Natural killer cell treated with Interleukin-12 subunit alpha and Interleukin-12 subunit beta and Interleukin-15 and Interleukin-18, amount 100 ng/mL, for 72 hours (primary cell): ENCODE data around the gene IGLL5. TPM values are rescaled to one million over a fixed set of nuclear protein-coding genes. Genes with fewer than 3 reads are reported as not detected.

Source experiments
- ATAC-seq, 2 donors: fragments of 150-1000 bp; cut with Tn5 transposase in 1 of 2; sonication (Bioruptor Pico), chemical (Tn5 transposase) in 1 of 2; 2 replicates each; pipeline ENCODE4 v1.10.0; 2021
- DNase-seq: peaks from one replicate; pipeline ENCODE4 v3.0.0; 2022; ENCODE audit warnings: low spot score
- H3K27ac Mint-ChIP-seq, 2 donors: 1 replicate in 1 of 2; 2 replicates in 1 of 2; pipeline ENCODE4 v1.8.0; 2022; ENCODE audit warnings: mixed read lengths in 2 of 2, mild to moderate bottlenecking in 1 of 2, moderate library complexity in 1 of 2
- H3K27me3 Mint-ChIP-seq, 2 donors: 1 replicate in 1 of 2; 2 replicates in 1 of 2; pipeline ENCODE4 v1.8.0; 2022; ENCODE audit warnings: mixed read lengths in 2 of 2
- H3K36me3 Mint-ChIP-seq: one replicate; pipeline ENCODE4 v1.8.0; 2022; ENCODE audit warnings: mixed read lengths
- H3K4me1 Mint-ChIP-seq, 2 donors: 1 replicate in 1 of 2; 2 replicates in 1 of 2; pipeline ENCODE4 v1.8.0; 2022; ENCODE audit warnings: low read depth in 2 of 2, mixed read lengths in 2 of 2, mild to moderate bottlenecking in 1 of 2
- H3K4me3 Mint-ChIP-seq: one replicate; pipeline ENCODE4 v1.8.0; 2022; ENCODE audit warnings: mixed read lengths
- H3K9me3 Mint-ChIP-seq: 2 replicates; pipeline ENCODE4 v1.8.0; 2022; ENCODE audit warnings: mixed read lengths
- total RNA-seq, 2 donors: library from RNA; stranded (reverse); gene quantifications; one replicate each; pipeline ENCODE4 v1.2.3, GENCODE V29; 2022

IGLL5 gene
- total RNA-seq, 2 donors from 2014 or later: 5.4 TPM; not detected in 1

DNA sequence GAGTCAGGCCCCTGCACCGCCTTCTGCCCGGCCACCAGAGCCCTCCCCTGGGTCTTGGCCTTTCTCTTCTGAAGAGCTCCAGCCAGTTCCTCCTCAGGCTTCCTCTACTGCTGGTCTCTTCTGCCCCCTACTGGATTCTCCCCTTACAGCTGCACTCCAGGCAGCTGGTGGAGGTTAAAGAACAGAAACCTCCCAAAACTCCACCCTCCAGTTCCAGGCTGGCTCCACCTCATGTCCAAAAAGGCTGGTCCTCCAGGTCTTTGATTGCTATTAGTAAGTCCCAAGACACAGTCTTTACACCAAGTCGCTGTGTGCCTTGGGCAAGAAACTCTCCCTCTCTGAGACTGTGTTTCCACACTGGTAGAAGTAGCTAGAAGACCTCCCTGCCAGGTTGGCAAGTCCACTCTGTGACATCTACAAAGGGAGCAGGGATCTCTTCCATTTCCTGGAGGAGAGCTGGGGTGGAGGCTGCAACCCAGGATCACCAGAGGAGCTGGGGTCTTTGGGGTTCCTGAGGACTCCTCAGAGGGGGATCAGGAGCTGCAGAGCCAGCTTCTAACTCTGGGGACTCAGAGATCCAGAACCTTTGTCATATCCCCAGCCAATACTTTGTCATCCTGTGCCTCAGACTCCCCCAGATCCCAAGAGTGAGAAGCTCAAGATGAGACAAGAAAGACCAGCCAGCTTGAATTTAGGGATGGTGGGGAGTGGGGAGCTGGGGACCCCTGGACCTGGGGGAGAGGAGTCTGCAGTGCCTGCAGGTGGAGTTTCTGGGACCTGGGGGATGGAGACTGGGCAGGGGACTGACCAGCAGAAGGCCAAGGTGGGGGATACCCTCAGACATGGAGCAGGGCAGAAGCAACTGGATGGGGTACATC is 3.4 kb upstream of the IGLL5 start:
- ATAC-seq (peak; percentile 64 to 79), DNase-seq (peak; percentile 84)
- Mint-ChIP-seq H3K4me1 (peaks cover 16 to 24% of the 10 kb centered on the region in 2 donors), H3K4me3 (peak overlapping the region; percentile 15), H3K27ac (peak overlapping the region in 1 of 2 donors; percentile 25), H3K36me3 (no peaks in the 10 kb centered on the region), H3K9me3 (no peaks in the 10 kb centered on the region), H3K27me3 (peaks cover 6 to 10% of the 10 kb centered on the region in 2 donors)

DNA sequence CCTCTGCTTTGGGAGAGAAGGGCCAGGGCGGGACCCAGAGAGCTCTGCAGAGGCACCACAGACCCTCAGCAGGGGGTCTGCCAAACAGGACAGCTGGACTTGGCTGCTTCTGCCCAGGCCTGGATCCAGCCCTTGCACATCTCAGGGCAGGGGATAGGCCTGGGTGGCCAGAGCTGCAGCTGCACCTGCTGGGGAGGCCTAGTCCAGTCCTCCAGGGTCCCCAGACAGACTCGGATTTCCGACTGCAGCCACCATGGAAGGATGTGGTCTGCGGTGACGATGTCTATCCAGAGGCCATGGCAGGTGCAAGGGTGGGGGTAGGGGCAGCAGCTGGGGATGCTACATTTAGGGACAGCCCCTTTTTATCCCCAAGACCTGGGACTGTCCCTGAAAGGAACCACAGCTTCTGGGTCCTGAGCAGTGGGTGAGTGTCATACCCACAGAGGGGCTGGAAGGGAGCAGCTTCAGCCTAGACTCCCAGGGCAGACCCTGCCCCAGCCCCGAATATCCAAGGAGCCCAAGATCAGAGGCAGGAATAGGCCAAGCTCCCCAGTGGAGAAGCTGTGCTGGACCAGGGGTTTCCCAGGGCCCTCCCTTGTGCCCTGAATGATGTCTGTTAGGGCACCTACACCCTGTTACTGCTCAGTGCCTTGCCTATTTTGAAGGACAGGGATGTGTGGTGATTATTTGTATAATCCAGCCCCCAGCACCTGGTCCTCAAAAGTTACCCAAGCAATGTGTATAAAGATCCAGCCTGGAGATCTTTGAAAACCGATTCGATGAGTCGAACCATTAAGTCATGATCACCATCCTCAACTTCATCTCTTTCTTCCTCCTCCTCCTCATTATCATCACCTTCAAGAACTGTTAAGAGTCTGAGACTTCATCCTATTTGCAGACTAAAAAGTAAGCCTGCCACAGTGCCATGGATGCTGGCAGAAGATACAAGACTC is 2.5 kb upstream of the IGLL5 start:
- H3K27ac Mint-ChIP-seq: no peak overlapping the region

DNA sequence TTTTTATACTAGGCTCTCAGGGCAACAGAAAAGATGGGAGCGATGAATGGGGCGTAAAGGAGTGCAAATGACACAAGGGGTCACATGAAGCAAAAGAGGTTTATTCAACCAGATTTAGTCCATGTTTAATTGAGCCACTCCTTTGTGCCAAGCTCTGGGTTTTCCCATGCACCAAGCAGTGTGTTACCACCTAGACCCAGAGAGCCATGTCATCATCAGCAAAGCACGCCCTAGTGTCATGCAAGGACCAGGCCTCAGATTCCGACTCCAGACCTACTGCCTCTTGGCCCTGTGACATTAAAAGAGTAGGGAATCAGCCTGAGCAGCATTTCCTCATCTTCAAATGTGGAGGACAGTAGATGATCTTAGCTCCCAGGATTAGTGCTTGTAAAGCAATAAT is 1.1 kb upstream of the IGLL5 start:
- no peaks in the 10 kb centered on the region for H3K36me3 Mint-ChIP-seq
- H3K4me3 Mint-ChIP-seq: no peak overlapping the region
- peaks cover 14 to 15% of the 10 kb centered on the region in 2 donors for H3K27me3 Mint-ChIP-seq
- no peaks in the 10 kb centered on the region for H3K9me3 Mint-ChIP-seq
- DNase-seq: no peak
- no peak overlapping the region for H3K27ac Mint-ChIP-seq
- peaks cover 13 to 19% of the 10 kb centered on the region in 2 donors for H3K4me1 Mint-ChIP-seq
- no peak for ATAC-seq

More for the DNA sequence above, 2.5 kb upstream of the IGLL5 start:
- H3K4me1 Mint-ChIP-seq: peaks cover 13 to 19% of the 10 kb centered on the region in 2 donors
- DNase-seq (peak; percentile 85), ATAC-seq (peak; percentile 88)
- no peaks in the 10 kb centered on the region for H3K9me3 Mint-ChIP-seq
- H3K4me3 Mint-ChIP-seq: no peak overlapping the region
- peaks cover 7 to 10% of the 10 kb centered on the region in 2 donors for H3K27me3 Mint-ChIP-seq
- H3K36me3 Mint-ChIP-seq: no peaks in the 10 kb centered on the region

DNA sequence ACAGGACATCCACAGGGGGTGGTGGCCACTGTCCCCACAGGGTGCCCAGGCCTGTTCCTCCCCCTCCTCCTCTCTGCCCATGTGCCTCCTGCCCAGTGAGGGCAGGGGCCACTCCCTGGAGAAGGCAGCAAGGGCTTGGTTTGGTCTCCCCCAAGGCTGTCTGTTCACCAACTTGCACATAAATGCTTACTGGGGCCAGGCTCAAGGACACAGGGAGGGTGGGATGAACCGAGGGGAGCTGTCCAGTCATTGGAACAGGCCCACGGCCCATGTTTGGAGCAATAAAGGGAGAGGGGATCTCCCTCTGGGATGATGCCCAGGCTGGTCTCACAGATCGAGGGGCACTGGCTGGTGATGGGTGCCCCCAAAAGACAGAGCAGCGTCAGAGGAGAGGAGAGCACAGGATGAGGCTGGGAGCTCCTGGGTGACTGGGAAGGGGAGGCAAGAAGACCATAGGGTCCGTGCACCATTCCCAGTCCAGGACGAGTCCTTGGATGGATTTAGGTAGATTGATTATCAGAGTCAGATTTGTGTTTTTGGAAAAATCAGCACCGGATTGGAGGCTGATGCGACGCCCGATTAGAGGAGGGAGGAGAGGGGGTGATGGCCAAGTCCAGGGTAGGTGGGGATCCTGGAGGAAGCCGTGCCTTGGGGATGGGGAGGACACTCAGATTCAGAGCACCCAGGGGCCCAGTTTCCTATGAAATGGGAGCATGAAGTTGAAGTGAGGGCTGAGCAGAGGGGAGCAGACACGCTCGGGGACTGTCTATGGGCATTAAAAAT is 1.1 kb downstream of the IGLL5 start:
- no peak for DNase-seq
- H3K9me3 Mint-ChIP-seq: no peaks in the 10 kb centered on the region
- H3K4me1 Mint-ChIP-seq: peaks cover 13% of the 10 kb centered on the region in 2 donors
- no peaks in the 10 kb centered on the region for H3K36me3 Mint-ChIP-seq
- peaks cover 20 to 32% of the 10 kb centered on the region in 2 donors for H3K27me3 Mint-ChIP-seq
- no peak overlapping the region for H3K27ac Mint-ChIP-seq
- no peak for ATAC-seq
- no peak overlapping the region for H3K4me3 Mint-ChIP-seq

DNA sequence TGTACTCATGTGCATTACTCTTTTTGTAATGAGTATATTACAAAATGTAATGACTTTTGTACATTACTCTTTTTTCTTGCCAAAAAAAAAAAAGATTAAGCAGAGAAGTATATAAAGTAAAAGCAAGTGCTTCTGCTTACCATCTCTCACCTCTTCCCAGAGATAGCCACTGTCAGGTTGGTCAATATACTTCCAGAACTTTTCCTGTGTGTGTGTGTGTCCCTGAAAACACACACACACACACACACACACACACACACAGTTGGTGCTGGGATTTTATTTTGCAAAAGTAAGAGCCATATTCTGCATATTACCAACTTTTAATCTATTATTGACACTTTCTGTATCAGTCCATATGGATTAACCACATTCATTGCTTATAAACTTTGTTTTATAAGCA is 2.5 kb downstream of the IGLL5 start:
- no peak for ATAC-seq
- Mint-ChIP-seq H3K4me1 (peaks cover 4 to 7% of the 10 kb centered on the region in 2 donors), H3K36me3 (no peaks in the 10 kb centered on the region), H3K27me3 (peaks cover 20 to 32% of the 10 kb centered on the region in 2 donors), H3K27ac (no peak overlapping the region), H3K9me3 (no peaks in the 10 kb centered on the region), H3K4me3 (no peak overlapping the region)
- DNase-seq: no peak

DNA sequence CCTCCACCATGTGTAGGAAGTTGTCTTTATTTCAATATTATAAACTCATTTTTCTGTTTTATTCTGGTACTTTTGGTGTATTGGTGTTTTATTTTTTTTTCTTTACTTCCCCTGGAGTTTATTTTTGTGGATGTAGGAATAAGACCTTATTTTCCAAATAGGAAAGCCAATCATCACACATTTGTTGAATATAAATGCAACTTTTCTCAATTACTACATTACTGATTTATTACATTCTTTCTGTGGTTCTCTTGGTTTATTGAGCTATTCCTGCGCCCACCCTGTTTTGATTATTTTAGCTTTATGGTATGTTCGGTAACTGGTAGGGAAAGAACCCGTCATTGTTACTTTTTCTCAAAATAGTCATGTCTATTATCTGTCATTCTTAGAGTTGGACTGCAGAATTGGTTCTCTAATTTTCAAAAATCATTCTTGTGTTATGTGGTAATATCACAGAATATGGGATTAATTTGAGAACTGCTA is 3.6 kb downstream of the IGLL5 start:
- Mint-ChIP-seq H3K27ac (no peak overlapping the region), H3K9me3 (no peaks in the 10 kb centered on the region), H3K36me3 (no peaks in the 10 kb centered on the region), H3K27me3 (peaks cover 20 to 39% of the 10 kb centered on the region in 2 donors), H3K4me3 (no peak overlapping the region), H3K4me1 (no peaks in the 10 kb centered on the region)
- ATAC-seq (no peak), DNase-seq (no peak)

DNA sequence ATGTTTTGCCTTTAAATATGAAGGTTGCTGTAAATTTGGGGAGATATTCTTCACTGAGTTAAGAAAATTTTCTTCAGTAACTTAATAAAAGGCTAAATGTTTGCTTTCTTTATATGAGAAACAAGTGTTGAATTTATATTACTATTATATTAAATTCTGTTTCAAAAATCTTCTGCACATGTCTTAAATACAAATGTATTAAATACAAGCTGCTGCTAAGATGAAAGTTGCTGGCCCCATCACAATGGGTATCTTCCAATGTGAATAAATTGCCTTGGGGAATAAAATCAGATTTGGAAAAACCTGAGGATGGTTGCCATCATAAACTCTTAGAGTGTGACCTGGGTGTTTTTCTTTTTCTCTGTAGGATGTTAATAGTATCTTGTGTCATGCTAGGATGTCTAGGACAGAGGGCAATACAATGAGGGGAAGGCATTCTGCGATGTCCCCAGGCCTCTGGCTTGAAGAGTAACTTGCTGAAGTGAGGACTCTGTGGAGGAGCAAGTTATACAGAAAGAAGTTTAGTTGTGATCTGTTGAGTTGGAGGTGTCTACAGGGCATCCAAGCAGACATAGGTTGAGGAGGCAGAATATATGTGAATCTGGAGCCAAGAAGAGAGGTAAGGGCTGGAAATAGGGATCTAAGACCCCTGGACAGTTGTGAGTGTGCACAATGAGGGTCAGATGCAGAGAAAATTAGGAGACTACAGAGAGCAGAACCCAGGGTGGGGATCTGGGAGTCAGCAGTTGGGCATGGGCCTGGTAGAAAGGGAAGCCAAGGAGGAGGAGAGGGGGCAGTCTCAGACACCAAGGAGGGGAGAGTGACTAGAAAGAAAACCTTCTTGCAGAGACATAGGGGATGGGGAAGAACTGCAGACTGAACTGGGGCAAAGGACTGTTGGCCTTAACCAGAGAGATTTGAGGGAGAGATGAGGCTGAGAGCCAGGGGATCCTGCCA is 4.8 kb downstream of the IGLL5 start:
- H3K9me3 Mint-ChIP-seq: no peaks in the 10 kb centered on the region
- H3K4me1 Mint-ChIP-seq: no peaks in the 10 kb centered on the region
- no peaks in the 10 kb centered on the region for H3K36me3 Mint-ChIP-seq
- no peak for DNase-seq
- H3K27ac Mint-ChIP-seq: no peak overlapping the region
- H3K27me3 Mint-ChIP-seq: peaks cover 20 to 40% of the 10 kb centered on the region in 2 donors
- H3K4me3 Mint-ChIP-seq: no peak overlapping the region
- ATAC-seq: no peak

DNA sequence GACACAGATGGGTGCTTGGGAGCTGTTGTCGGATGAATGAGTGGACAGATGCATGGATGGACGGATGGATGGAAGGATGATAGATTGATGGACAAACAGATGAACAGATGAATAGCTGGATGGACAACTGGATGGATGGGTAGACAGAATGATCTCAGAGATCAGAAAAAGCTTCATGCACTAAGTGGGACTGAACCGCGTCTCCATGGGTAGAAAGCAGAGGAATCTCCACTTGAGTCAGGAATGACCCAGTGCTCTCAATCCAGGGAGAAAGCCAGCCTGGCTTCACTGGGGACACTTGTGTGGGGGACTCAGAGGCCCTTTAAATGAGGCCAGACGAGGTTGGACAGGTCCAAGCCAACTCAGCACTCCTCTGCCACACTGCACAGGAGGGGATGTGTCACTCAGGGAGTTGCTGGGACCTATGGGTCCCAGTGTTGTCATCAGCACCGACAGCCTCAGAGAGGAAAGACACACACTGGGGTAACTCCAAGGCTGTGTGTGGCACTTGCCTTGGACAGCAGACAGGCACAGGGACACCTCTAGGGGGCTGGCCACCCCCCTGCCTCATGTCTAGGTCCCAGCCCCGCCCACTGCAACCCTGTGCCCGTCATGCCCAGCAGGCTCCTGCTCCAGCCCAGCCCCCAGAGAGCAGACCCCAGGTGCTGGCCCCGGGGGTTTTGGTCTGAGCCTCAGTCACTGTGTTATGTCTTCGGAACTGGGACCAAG is 5.6 kb downstream of the IGLL5 start:
- peak; percentile 24 to 30 for ATAC-seq
- Mint-ChIP-seq H3K9me3 (no peaks in the 10 kb centered on the region), H3K4me1 (no peaks in the 10 kb centered on the region), H3K27ac (no peak overlapping the region), H3K36me3 (no peaks in the 10 kb centered on the region), H3K4me3 (no peak overlapping the region), H3K27me3 (peaks cover 20 to 40% of the 10 kb centered on the region in 2 donors)
- DNase-seq: no peak

DNA sequence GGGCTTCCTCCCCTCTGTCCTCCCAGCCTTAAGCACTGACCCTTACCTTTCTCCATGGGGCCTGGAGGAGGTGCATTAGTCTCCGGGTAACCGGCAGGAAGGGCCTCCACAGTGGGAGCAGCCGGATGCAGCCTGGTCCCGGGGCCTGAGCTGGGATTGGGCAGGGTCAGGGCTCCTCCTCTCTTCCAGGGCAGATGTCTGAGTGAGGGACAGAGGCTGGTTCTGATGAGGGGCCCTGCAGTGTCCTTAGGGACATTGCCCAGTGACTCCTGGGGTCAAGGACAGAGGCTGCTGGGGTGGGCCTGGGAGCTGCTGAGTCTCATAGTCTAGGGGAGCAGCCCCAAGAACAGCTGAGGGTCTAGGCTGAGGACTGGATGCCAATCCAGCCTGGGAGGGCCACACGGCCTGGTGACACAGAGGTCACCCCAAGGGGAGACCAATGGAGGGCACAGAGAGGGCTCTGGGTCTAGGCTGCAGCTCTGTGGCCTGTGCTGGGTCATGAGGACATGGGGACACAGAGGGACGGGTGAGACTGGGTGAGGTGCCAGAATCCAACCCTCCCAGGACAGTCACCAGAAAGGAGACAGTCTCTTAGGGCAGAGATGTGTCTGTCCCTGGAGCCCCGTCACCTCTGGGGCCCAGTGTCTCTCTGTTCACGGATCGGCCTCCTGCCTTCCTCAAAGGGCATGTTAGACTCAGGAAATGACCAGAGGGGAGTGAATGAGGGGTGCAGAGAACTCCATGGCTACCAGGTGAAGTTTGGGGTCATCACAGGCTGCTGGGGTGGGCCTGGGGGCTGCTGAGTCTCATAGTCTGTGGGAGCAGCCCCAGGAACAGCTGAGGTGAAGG is 6.5 kb downstream of the IGLL5 start:
- H3K27me3 Mint-ChIP-seq: peaks cover 16 to 35% of the 10 kb centered on the region in 2 donors
- H3K4me1 Mint-ChIP-seq: no peaks in the 10 kb centered on the region
- DNase-seq (no peak), ATAC-seq (peak in 1 of 2 donors; percentile 28)
- H3K9me3 Mint-ChIP-seq: no peaks in the 10 kb centered on the region
- H3K36me3 Mint-ChIP-seq: no peaks in the 10 kb centered on the region
- no peak overlapping the region for H3K4me3 Mint-ChIP-seq
- no peak overlapping the region for H3K27ac Mint-ChIP-seq

DNA sequence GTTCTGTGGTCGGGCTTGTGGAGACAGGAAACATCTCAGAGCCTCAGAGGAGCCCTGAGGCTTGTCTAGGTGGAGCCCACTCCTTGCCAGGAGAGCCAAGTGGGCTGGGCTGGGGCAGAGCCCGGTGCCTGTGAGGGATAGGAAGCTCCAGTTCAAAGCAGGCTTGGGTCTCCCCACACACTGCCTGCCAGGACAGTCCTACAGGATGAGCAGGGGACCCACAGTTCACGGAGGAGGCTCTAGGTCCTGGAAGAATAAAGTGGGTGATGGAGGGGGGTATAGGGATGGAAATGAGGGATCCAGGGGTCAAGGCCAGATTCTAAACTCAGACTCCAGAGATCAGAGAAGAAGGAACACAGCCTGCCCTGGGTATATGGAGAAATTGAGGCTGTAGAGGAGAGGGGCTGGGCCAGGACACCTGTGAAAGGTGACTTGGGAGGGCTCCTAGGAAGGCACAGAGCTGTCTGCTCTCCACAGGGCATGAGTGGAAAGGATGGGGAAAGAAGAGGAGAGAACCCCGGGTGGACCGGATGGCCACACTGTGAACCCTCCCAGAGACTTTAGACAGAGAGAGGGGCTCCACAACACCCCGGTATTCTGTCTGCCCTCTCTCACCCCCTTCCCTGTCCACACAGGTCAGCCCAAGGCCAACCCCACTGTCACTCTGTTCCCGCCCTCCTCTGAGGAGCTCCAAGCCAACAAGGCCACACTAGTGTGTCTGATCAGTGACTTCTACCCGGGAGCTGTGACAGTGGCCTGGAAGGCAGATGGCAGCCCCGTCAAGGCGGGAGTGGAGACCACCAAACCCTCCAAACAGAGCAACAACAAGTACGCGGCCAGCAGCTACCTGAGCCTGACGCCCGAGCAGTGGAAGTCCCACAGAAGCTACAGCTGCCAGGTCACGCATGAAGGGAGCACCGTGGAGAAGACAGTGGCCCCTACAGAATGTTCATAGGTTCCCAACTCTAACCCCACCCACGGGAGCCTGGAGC is 7.4 kb downstream of the IGLL5 start:
- H3K9me3 Mint-ChIP-seq: no peaks in the 10 kb centered on the region
- H3K27ac Mint-ChIP-seq: no peak overlapping the region
- H3K4me3 Mint-ChIP-seq: no peak overlapping the region
- no peak for ATAC-seq
- H3K4me1 Mint-ChIP-seq: no peaks in the 10 kb centered on the region
- H3K27me3 Mint-ChIP-seq: peaks cover 15 to 32% of the 10 kb centered on the region in 2 donors
- no peaks in the 10 kb centered on the region for H3K36me3 Mint-ChIP-seq
- DNase-seq: no peak
